Liver (tissue), 9 donors: Measurements from ENCODE around the gene MOB1A. TPM values are rescaled to one million over a fixed set of nuclear protein-coding genes. Genes with fewer than 3 reads are reported as not detected.

ENCODE experiments used
- DNase-seq: peaks from one replicate; pipeline ENCODE4 v3.0.0-alpha.2; 2017; ENCODE audit warnings: low spot score
- H3K27ac ChIP-seq, 2 donors: one replicate each; pipeline ENCODE4 v1.7.0; 2013; ENCODE audit warnings: inconsistent platforms in 2 of 2, low read length in 2 of 2, control low read depth in 1 of 2, low read depth in 1 of 2, mild to moderate bottlenecking in 1 of 2
- H3K27me3 ChIP-seq, 4 donors: one replicate each; pipeline versions ENCODE4 v1.6.1 to v1.7.0; 2013; ENCODE audit warnings: low read length in 3 of 4, inconsistent platforms in 1 of 4, mild to moderate bottlenecking in 1 of 4, moderate library complexity in 1 of 4; ENCODE audit not compliant: control insufficient read depth in 4 of 4, insufficient read depth in 4 of 4
- H3K36me3 ChIP-seq, 4 donors: one replicate each; pipeline versions ENCODE4 v1.6.1 to v1.7.0; 2013; ENCODE audit warnings: low read length in 3 of 4, mild to moderate bottlenecking in 3 of 4, low read depth in 1 of 4, moderate library complexity in 1 of 4; ENCODE audit not compliant: control insufficient read depth in 4 of 4, insufficient read depth in 3 of 4
- H3K4me1 ChIP-seq, 4 donors: one replicate each; pipeline versions ENCODE4 v1.6.1 to v1.7.0; 2013; ENCODE audit warnings: low read length in 3 of 4, mild to moderate bottlenecking in 3 of 4, moderate library complexity in 1 of 4; ENCODE audit not compliant: control insufficient read depth in 4 of 4, insufficient read depth in 4 of 4
- H3K4me3 ChIP-seq, 3 donors: one replicate each; pipeline versions ENCODE4 v1.6.1 to v1.7.0; 2013; ENCODE audit warnings: low read length in 3 of 3, control low read depth in 1 of 3, low read depth in 1 of 3, mild to moderate bottlenecking in 1 of 3
- H3K9ac ChIP-seq, 2 donors: one replicate each; pipeline ENCODE4 v1.7.0; 2013; ENCODE audit warnings: low read length in 2 of 2, mild to moderate bottlenecking in 2 of 2, moderate library complexity in 2 of 2, control low read depth in 1 of 2, low read depth in 1 of 2
- H3K9me3 ChIP-seq, 4 donors: one replicate each; pipeline versions ENCODE4 v1.6.1 to v1.7.0; 2013; ENCODE audit warnings: low read length in 3 of 4; ENCODE audit not compliant: control insufficient read depth in 4 of 4
- EGR1 ChIP-seq, 2 donors: IDR thresholded peaks; 2 replicates each; pipeline ENCODE4 v1.6.1; 2016 to 2018; ENCODE audit warnings: antibody characterized with exemption in 2 of 2, low read depth in 2 of 2
- FOXA1 ChIP-seq: IDR thresholded peaks from 2 replicates; pipeline ENCODE4 v1.6.1; 2016; ENCODE audit warnings: antibody characterized with exemption
- FOXA2 ChIP-seq: IDR thresholded peaks from 2 replicates; pipeline ENCODE4 v1.6.1; 2016; ENCODE audit warnings: antibody characterized with exemption
- GABPA ChIP-seq, 2 donors: IDR thresholded peaks in 1 of 2; conservative IDR thresholded peaks in 1 of 2; 2 replicates each; pipeline ENCODE4 v1.6.1; 2016; ENCODE audit warnings: antibody characterized with exemption in 2 of 2, mild to moderate bottlenecking in 1 of 2, moderate library complexity in 1 of 2
- HNF4A ChIP-seq, 2 donors: conservative IDR thresholded peaks; 2 replicates each; pipeline ENCODE4 v1.6.1; 2016; ENCODE audit warnings: antibody characterized with exemption in 2 of 2, mild to moderate bottlenecking in 2 of 2
- HNF4G ChIP-seq: IDR thresholded peaks from 2 replicates; pipeline ENCODE4 v1.6.1; 2016; ENCODE audit warnings: antibody characterized with exemption
- JUND ChIP-seq, 2 donors: IDR thresholded peaks; 2 replicates each; pipeline ENCODE4 v1.6.1; 2016; ENCODE audit warnings: antibody characterized with exemption in 2 of 2
- MAX ChIP-seq: IDR thresholded peaks from 2 replicates; pipeline ENCODE4 v1.6.1; 2016; ENCODE audit warnings: antibody characterized with exemption
- NR2F2 ChIP-seq: IDR thresholded peaks from 2 replicates; pipeline ENCODE4 v1.6.1; 2016; ENCODE audit warnings: antibody characterized with exemption
- RAD21 ChIP-seq, 2 donors: IDR thresholded peaks; 2 replicates each; pipeline ENCODE4 v1.6.1; 2016; ENCODE audit warnings: antibody characterized with exemption in 2 of 2, mild to moderate bottlenecking in 2 of 2
- RXRA ChIP-seq, 2 donors: IDR thresholded peaks; 2 replicates each; pipeline ENCODE4 v1.6.1; 2017 to 2018; ENCODE audit warnings: antibody characterized with exemption in 2 of 2, mild to moderate bottlenecking in 1 of 2
- SP1 ChIP-seq: IDR thresholded peaks from 2 replicates; pipeline ENCODE4 v1.6.1; 2018; ENCODE audit warnings: antibody characterized with exemption, mild to moderate bottlenecking
- TAF1 ChIP-seq: conservative IDR thresholded peaks from 2 replicates; pipeline ENCODE4 v1.6.1; 2016; ENCODE audit warnings: antibody characterized with exemption, mild to moderate bottlenecking
- YY1 ChIP-seq: IDR thresholded peaks from 2 replicates; pipeline ENCODE4 v1.6.1; 2016; ENCODE audit warnings: antibody characterized with exemption, mild to moderate bottlenecking
- ZBTB33 ChIP-seq: IDR thresholded peaks from 2 replicates; pipeline ENCODE4 v1.6.1; 2016; ENCODE audit warnings: antibody characterized with exemption
- WGBS: extraction: QIAGEN DNeasy Blood & Tissue Kit; methylation state at CpG from one replicate; pipeline ENCODE4 v1.1.7; 2013; 5-methylcytosine and 5-hydroxymethylcytosine counted together
- polyA plus RNA-seq, 2 donors: library from polyadenylated mRNA; stranded (reverse) in 1 of 2; unstranded in 1 of 2; fragments of 200-250 nt in 1 of 2; fragments of >200 nt in 1 of 2; fragmentation: Nextera tagmentation in 1 of 2; extraction: Ambion mirVana in 1 of 2; gene quantifications; one replicate each; pipeline versions ENCODE4 v1.2.1 to v1.2.3, GENCODE V29; 2013 to 2015
- total RNA-seq, 2 donors: library from RNA; depleted of rRNA; stranded (reverse); fragments of >200 nt; gene quantifications; one replicate each; pipeline ENCODE4 v1.2.3, GENCODE V29; 2014
- TF ChIP-seq, protein P1 (sequence below): fragments of 150-350 bp; IDR thresholded peaks from 2 replicates; pipeline ENCODE4 v1.5.1; 2017; ENCODE audit warnings: improper control_type of control experiment, low read depth, low read length; ENCODE audit not compliant: missing input control
- TF ChIP-seq, protein P2 (sequence below): IDR thresholded peaks from 2 replicates; pipeline ENCODE4 v1.6.1; 2016; ENCODE audit warnings: antibody characterized with exemption, mild to moderate bottlenecking
- TF ChIP-seq, protein P3 (sequence below): IDR thresholded peaks from 2 replicates; pipeline ENCODE4 v1.6.1; 2016; ENCODE audit warnings: antibody characterized with exemption
- donor health status: healthy.
- donor health status: healthy.
- donor health status: healthy.
- donor health status: healthy.
- donor health status: healthy.

MOB1A gene
- total and polyA plus RNA-seq, 4 donors: 15.5 to 44.7 (median 23.0) TPM

- H3K9me3 ChIP-seq: peaks cover 0 to 4% (median 0%) of the 10 kb centered on the region in 4 donors
- peak within 1 kb of the TSS; percentile 27 to 73 (median 63) for H3K4me3 ChIP-seq
- DNase-seq: peak; percentile 88
- H3K27ac ChIP-seq: peak within 1 kb of the TSS; percentile 74 to 91
- peak within 1 kb of the TSS; percentile 19 to 31 for H3K9ac ChIP-seq
- H3K27me3 ChIP-seq: peaks cover 0 to 3% (median 0%) of the 10 kb centered on the region in 4 donors
- WGBS: 5% methylated on average over 96 of the region's 96 CpGs
- TF ChIP-seq RAD21 (IDR thresholded peaks at IDR 0.05): peak; percentile 7 to 50
- TF ChIP-seq MAX: peak; percentile 85
- peak; percentile 44 for TF ChIP-seq YY1
- TF ChIP-seq HNF4A (conservative IDR thresholded peaks at IDR 0.05): no peak
- TF ChIP-seq, protein P1, sequence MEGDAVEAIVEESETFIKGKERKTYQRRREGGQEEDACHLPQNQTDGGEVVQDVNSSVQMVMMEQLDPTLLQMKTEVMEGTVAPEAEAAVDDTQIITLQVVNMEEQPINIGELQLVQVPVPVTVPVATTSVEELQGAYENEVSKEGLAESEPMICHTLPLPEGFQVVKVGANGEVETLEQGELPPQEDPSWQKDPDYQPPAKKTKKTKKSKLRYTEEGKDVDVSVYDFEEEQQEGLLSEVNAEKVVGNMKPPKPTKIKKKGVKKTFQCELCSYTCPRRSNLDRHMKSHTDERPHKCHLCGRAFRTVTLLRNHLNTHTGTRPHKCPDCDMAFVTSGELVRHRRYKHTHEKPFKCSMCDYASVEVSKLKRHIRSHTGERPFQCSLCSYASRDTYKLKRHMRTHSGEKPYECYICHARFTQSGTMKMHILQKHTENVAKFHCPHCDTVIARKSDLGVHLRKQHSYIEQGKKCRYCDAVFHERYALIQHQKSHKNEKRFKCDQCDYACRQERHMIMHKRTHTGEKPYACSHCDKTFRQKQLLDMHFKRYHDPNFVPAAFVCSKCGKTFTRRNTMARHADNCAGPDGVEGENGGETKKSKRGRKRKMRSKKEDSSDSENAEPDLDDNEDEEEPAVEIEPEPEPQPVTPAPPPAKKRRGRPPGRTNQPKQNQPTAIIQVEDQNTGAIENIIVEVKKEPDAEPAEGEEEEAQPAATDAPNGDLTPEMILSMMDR: peak; percentile 52
- peak; percentile 37 for TF ChIP-seq SP1
- TF ChIP-seq JUND (IDR thresholded peaks at IDR 0.05): no peak
- no peak for TF ChIP-seq ZBTB33
- TF ChIP-seq RXRA (IDR thresholded peaks at IDR 0.05): no peak
- TF ChIP-seq FOXA1: no peak
- TF ChIP-seq NR2F2: no peak
- TF ChIP-seq TAF1: no peak
- peaks cover 2 to 17% (median 7%) of the 10 kb centered on the region in 4 donors for H3K4me1 ChIP-seq
- H3K36me3 ChIP-seq: no peaks in the 10 kb centered on the region
Measured at GRCh38 chr2:74198461-74199274, 20.0 kb upstream of the MOB1A start, which contains the start of gene MTHFD2. MTHFD2 (plus strand) TSS chr2:74198615; CDS start chr2:74198642, 27 bp downstream.

DNA sequence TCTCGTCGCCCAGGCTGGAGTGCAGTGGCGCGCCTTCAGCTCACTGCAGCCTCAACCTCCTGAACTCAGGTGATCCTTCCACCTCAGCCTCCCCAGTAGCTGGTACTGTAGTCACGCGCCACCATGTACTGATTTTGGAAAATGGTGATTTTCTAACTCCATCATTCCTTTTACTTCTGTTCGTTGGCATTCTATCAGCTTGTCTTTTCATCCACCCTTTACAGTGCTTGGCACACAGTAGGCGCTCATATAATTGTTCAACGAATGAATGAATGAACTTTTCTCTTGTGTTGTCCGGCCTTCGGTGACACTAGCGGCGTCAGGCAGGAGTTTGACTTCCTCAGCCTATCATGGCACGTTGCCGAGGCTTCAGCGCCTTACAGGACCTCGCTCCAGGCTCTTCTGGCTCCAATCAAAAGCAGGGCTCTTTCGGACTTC is 19.4 kb upstream of the MOB1A start:
- WGBS: 45% methylated on average over 18 of the region's 18 CpGs
- H3K9me3 ChIP-seq: peaks cover 0 to 4% (median 0%) of the 10 kb centered on the region in 4 donors
- no peak for TF ChIP-seq RXRA (IDR thresholded peaks at IDR 0.05)
- no peak for TF ChIP-seq RAD21 (IDR thresholded peaks at IDR 0.05)
- TF ChIP-seq TAF1: no peak
- TF ChIP-seq HNF4A (conservative IDR thresholded peaks at IDR 0.05): no peak
- TF ChIP-seq, protein P1: no peak
- no peak for TF ChIP-seq YY1
- TF ChIP-seq HNF4G: no peak
- TF ChIP-seq, protein P2, sequence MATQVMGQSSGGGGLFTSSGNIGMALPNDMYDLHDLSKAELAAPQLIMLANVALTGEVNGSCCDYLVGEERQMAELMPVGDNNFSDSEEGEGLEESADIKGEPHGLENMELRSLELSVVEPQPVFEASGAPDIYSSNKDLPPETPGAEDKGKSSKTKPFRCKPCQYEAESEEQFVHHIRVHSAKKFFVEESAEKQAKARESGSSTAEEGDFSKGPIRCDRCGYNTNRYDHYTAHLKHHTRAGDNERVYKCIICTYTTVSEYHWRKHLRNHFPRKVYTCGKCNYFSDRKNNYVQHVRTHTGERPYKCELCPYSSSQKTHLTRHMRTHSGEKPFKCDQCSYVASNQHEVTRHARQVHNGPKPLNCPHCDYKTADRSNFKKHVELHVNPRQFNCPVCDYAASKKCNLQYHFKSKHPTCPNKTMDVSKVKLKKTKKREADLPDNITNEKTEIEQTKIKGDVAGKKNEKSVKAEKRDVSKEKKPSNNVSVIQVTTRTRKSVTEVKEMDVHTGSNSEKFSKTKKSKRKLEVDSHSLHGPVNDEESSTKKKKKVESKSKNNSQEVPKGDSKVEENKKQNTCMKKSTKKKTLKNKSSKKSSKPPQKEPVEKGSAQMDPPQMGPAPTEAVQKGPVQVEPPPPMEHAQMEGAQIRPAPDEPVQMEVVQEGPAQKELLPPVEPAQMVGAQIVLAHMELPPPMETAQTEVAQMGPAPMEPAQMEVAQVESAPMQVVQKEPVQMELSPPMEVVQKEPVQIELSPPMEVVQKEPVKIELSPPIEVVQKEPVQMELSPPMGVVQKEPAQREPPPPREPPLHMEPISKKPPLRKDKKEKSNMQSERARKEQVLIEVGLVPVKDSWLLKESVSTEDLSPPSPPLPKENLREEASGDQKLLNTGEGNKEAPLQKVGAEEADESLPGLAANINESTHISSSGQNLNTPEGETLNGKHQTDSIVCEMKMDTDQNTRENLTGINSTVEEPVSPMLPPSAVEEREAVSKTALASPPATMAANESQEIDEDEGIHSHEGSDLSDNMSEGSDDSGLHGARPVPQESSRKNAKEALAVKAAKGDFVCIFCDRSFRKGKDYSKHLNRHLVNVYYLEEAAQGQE: no peak
- no peak for TF ChIP-seq EGR1 (IDR thresholded peaks at IDR 0.05; ENCODE audit: low read depth in 2 of 2)
- no peak for TF ChIP-seq GABPA (IDR thresholded peaks at IDR 0.05 in 1 of 2, conservative IDR thresholded peaks at IDR 0.05 in 1 of 2)
- no peak for TF ChIP-seq FOXA2
- TF ChIP-seq, protein P3, sequence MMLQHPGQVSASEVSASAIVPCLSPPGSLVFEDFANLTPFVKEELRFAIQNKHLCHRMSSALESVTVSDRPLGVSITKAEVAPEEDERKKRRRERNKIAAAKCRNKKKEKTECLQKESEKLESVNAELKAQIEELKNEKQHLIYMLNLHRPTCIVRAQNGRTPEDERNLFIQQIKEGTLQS: no peak
- no peak for TF ChIP-seq SP1
- TF ChIP-seq MAX: no peak
- peaks cover 0 to 3% (median 0%) of the 10 kb centered on the region in 4 donors for H3K27me3 ChIP-seq
- H3K27ac ChIP-seq: peak overlapping the region; percentile 25 to 74
- H3K4me3 ChIP-seq: peak overlapping the region in 1 of 3 donors; percentile 73
- no peaks in the 10 kb centered on the region for H3K36me3 ChIP-seq
- H3K9ac ChIP-seq: no peak overlapping the region
- no peak for DNase-seq
- H3K4me1 ChIP-seq: peaks cover 2 to 17% (median 7%) of the 10 kb centered on the region in 4 donors
